Measurements from ENCODE around the gene CAMKMT.

The CAMKMT gene

GRCh38 chr2:44477657-44478414 lies 116.1 kb downstream of the CAMKMT start:
- no peak overlapping the region for H3K4me3 ChIP-seq (ENCODE audit: control insufficient read depth, low read depth, low read length)
- TF ChIP-seq, protein P1, sequence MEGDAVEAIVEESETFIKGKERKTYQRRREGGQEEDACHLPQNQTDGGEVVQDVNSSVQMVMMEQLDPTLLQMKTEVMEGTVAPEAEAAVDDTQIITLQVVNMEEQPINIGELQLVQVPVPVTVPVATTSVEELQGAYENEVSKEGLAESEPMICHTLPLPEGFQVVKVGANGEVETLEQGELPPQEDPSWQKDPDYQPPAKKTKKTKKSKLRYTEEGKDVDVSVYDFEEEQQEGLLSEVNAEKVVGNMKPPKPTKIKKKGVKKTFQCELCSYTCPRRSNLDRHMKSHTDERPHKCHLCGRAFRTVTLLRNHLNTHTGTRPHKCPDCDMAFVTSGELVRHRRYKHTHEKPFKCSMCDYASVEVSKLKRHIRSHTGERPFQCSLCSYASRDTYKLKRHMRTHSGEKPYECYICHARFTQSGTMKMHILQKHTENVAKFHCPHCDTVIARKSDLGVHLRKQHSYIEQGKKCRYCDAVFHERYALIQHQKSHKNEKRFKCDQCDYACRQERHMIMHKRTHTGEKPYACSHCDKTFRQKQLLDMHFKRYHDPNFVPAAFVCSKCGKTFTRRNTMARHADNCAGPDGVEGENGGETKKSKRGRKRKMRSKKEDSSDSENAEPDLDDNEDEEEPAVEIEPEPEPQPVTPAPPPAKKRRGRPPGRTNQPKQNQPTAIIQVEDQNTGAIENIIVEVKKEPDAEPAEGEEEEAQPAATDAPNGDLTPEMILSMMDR (IDR thresholded peaks at IDR 0.05; ENCODE audit: control insufficient read depth, insufficient read depth, low read depth, low read length, missing control alignments): no peak
- DNase-seq (ENCODE audit: low read depth): no peak

DNA sequence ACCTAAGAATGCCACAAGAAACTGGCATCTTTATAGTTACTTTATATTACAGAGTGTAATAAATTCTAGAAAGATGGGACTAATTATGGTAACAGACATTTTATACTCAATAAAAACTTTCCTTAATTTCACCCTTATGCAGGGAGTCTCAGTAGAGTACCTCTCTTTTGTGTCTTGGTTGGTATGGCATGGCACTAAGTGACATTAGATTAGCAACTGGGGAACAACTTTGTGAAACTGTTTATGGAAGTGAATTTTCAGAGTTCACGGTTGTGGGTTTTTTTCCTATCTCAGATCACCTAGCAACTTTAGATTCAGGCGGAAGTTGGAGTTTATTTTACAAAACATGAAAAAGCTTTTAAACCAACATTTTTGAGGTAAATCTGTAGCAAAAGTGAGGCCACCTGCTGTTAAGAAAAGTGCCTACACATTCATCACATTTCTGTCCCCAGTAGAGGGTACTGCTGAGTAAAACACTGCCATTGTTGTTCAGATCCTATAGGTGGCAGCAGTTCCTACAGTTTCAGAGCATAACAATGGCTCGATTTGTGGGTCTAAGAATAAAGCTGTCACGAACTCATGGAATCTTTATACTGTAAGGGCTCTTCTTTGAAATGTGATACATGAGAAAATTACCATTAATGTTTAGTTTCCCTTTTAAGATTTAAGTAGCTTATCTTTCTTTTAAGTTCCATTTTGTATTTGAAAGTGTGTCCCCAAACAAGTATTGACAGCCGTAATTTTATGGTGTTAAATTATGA lies 117.6 kb downstream of the CAMKMT start:
- peak; percentile 77 for DNase-seq (ENCODE audit: low read depth)
- H3K4me3 ChIP-seq (ENCODE audit: control insufficient read depth, low read depth, low read length): no peak overlapping the region
- TF ChIP-seq, protein P1 (IDR thresholded peaks at IDR 0.05; ENCODE audit: control insufficient read depth, insufficient read depth, low read depth, low read length, missing control alignments): peak; percentile 100

GRCh38 chr2:44480068-44480467 lies 118.3 kb downstream of the CAMKMT start:
- TF ChIP-seq, protein P1 (IDR thresholded peaks at IDR 0.05; ENCODE audit: control insufficient read depth, insufficient read depth, low read depth, low read length, missing control alignments): no peak
- H3K4me3 ChIP-seq (ENCODE audit: control insufficient read depth, low read depth, low read length): no peak overlapping the region
- DNase-seq (ENCODE audit: low read depth): no peak

GRCh38 chr2:44487052-44487451 lies 125.3 kb downstream of the CAMKMT start:
- DNase-seq (ENCODE audit: low read depth): no peak
- TF ChIP-seq, protein P1 (IDR thresholded peaks at IDR 0.05; ENCODE audit: control insufficient read depth, insufficient read depth, low read depth, low read length, missing control alignments): no peak
- H3K4me3 ChIP-seq (ENCODE audit: control insufficient read depth, low read depth, low read length): no peak overlapping the region

- H3K4me3 ChIP-seq (ENCODE audit: control insufficient read depth, low read depth, low read length): no peak overlapping the region
- no peak for DNase-seq (ENCODE audit: low read depth)
- TF ChIP-seq, protein P1 (IDR thresholded peaks at IDR 0.05; ENCODE audit: control insufficient read depth, insufficient read depth, low read depth, low read length, missing control alignments): no peak
Observed at GRCh38 chr2:44490726-44491125, 129.0 kb downstream of the CAMKMT start.

- TF ChIP-seq, protein P1 (IDR thresholded peaks at IDR 0.05; ENCODE audit: control insufficient read depth, insufficient read depth, low read depth, low read length, missing control alignments): no peak
- DNase-seq (ENCODE audit: low read depth): no peak
- no peak overlapping the region for H3K4me3 ChIP-seq (ENCODE audit: control insufficient read depth, low read depth, low read length)
Observed at GRCh38 chr2:44494006-44494405, 132.3 kb downstream of the CAMKMT start.
